ENCODE results near the gene GET4.

GET4 gene

GRCh38 chr7:834277-834676 lies 42.1 kb upstream of the GET4 start (continued):
- TF ChIP-seq, protein P1, sequence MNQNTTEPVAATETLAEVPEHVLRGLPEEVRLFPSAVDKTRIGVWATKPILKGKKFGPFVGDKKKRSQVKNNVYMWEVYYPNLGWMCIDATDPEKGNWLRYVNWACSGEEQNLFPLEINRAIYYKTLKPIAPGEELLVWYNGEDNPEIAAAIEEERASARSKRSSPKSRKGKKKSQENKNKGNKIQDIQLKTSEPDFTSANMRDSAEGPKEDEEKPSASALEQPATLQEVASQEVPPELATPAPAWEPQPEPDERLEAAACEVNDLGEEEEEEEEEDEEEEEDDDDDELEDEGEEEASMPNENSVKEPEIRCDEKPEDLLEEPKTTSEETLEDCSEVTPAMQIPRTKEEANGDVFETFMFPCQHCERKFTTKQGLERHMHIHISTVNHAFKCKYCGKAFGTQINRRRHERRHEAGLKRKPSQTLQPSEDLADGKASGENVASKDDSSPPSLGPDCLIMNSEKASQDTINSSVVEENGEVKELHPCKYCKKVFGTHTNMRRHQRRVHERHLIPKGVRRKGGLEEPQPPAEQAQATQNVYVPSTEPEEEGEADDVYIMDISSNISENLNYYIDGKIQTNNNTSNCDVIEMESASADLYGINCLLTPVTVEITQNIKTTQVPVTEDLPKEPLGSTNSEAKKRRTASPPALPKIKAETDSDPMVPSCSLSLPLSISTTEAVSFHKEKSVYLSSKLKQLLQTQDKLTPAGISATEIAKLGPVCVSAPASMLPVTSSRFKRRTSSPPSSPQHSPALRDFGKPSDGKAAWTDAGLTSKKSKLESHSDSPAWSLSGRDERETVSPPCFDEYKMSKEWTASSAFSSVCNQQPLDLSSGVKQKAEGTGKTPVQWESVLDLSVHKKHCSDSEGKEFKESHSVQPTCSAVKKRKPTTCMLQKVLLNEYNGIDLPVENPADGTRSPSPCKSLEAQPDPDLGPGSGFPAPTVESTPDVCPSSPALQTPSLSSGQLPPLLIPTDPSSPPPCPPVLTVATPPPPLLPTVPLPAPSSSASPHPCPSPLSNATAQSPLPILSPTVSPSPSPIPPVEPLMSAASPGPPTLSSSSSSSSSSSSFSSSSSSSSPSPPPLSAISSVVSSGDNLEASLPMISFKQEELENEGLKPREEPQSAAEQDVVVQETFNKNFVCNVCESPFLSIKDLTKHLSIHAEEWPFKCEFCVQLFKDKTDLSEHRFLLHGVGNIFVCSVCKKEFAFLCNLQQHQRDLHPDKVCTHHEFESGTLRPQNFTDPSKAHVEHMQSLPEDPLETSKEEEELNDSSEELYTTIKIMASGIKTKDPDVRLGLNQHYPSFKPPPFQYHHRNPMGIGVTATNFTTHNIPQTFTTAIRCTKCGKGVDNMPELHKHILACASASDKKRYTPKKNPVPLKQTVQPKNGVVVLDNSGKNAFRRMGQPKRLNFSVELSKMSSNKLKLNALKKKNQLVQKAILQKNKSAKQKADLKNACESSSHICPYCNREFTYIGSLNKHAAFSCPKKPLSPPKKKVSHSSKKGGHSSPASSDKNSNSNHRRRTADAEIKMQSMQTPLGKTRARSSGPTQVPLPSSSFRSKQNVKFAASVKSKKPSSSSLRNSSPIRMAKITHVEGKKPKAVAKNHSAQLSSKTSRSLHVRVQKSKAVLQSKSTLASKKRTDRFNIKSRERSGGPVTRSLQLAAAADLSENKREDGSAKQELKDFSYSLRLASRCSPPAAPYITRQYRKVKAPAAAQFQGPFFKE (tag by site-specific recombination; IDR thresholded peaks at IDR 0.05; ENCODE audit: borderline replicate concordance), result no peak
- TF ChIP-seq ZNF624 (tag by site-specific recombination; IDR thresholded peaks at IDR 0.05) (no peak), ZIC2 (tag by site-specific recombination; IDR thresholded peaks at IDR 0.05) (no peak), ZNF433 (tag by site-specific recombination; IDR thresholded peaks at IDR 0.05; ENCODE audit: low read depth) (no peak), ZNF138 (tag by site-specific recombination; IDR thresholded peaks at IDR 0.05; ENCODE audit: borderline replicate concordance) (no peak), PRDM1 (tag by site-specific recombination; IDR thresholded peaks at IDR 0.05) (no peak), ZNF37A (tag by site-specific recombination; IDR thresholded peaks at IDR 0.05) (no peak), ZNF488 (tag by site-specific recombination; IDR thresholded peaks at IDR 0.05) (no peak), KLF7 (tag by site-specific recombination; IDR thresholded peaks at IDR 0.05; ENCODE audit: borderline replicate concordance) (no peak), KLF10 (tag by site-specific recombination; IDR thresholded peaks at IDR 0.05) (no peak), ZNF621 (tag by site-specific recombination; IDR thresholded peaks at IDR 0.05) (no peak), PRDM4 (tag by site-specific recombination; IDR thresholded peaks at IDR 0.05) (no peak)
- TF ChIP-seq, protein P2, sequence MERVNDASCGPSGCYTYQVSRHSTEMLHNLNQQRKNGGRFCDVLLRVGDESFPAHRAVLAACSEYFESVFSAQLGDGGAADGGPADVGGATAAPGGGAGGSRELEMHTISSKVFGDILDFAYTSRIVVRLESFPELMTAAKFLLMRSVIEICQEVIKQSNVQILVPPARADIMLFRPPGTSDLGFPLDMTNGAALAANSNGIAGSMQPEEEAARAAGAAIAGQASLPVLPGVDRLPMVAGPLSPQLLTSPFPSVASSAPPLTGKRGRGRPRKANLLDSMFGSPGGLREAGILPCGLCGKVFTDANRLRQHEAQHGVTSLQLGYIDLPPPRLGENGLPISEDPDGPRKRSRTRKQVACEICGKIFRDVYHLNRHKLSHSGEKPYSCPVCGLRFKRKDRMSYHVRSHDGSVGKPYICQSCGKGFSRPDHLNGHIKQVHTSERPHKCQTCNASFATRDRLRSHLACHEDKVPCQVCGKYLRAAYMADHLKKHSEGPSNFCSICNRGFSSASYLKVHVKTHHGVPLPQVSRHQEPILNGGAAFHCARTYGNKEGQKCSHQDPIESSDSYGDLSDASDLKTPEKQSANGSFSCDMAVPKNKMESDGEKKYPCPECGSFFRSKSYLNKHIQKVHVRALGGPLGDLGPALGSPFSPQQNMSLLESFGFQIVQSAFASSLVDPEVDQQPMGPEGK (tag by site-specific recombination; IDR thresholded peaks at IDR 0.05), result no peak
- TF ChIP-seq, protein P3, sequence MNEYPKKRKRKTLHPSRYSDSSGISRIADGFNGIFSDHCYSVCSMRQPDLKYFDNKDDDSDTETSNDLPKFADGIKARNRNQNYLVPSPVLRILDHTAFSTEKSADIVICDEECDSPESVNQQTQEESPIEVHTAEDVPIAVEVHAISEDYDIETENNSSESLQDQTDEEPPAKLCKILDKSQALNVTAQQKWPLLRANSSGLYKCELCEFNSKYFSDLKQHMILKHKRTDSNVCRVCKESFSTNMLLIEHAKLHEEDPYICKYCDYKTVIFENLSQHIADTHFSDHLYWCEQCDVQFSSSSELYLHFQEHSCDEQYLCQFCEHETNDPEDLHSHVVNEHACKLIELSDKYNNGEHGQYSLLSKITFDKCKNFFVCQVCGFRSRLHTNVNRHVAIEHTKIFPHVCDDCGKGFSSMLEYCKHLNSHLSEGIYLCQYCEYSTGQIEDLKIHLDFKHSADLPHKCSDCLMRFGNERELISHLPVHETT (tag by site-specific recombination; IDR thresholded peaks at IDR 0.05), result no peak

DNA sequence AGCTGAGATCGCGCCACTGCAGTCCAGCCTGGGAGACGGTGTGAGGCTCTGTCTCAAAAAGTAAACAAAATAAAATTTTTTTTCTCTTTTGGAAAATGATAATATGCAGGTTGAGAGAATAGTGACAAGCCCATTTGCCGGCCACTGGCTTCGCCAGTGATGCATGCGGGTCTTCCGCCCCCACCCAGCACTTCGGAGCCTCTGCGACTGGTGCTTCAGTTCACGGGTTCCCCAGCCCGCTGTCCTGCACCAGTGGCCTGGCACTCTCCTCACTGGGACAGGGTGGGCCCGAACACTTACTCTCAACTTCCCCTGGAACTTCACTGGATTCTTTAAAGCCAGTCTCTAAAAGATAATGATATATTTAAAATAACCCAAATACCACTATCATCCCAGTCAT lies 41.3 kb upstream of the GET4 start:
- no peak overlapping the region for H3K4me3 ChIP-seq (ENCODE audit: low read depth, low read length)
- POLR2A ChIA-PET, result no interaction called here
- H3K4me1 ChIP-seq (ENCODE audit: control insufficient read depth, insufficient read depth, low read length), result peaks cover 13% of the 10 kb centered on the region
- CTCF ChIA-PET, result interaction anchor here (0.8 kb wide), 1 partner anchor 45 kb away, joined by 4 read pairs; no protein-coding TSS in a partner anchor
- no peak overlapping the region for H3K27ac ChIP-seq (ENCODE audit: extremely low read depth, low read depth, low read length)
- peaks cover 6 to 22% of the 10 kb centered on the region in 2 experiments; a peak in 2 of 3 replicates for H3K36me3 ChIP-seq (ENCODE audit: control insufficient read depth in 2 of 2, insufficient read depth in 1 of 2, low read length in 2 of 2)
- H3K9me3 ChIP-seq (ENCODE audit: control insufficient read depth, insufficient read depth, low read depth, low read length), result no peaks in the 10 kb centered on the region
- TF ChIP-seq OVOL3 (tag by site-specific recombination; IDR thresholded peaks at IDR 0.05) (no peak), BCL11A (tag by site-specific recombination; IDR thresholded peaks at IDR 0.05; ENCODE audit: low read depth) (no peak), ZBTB10 (tag by site-specific recombination; IDR thresholded peaks at IDR 0.05) (no peak), ZNF174 (tag by site-specific recombination; IDR thresholded peaks at IDR 0.05) (no peak), ZNF701 (tag by site-specific recombination; IDR thresholded peaks at IDR 0.05) (no peak), ATF2 (tag by site-specific recombination; IDR thresholded peaks at IDR 0.05; ENCODE audit: low read depth) (no peak)
